ENCODE measurements around the gene ZBTB7C.

Gene ZBTB7C

DNA sequence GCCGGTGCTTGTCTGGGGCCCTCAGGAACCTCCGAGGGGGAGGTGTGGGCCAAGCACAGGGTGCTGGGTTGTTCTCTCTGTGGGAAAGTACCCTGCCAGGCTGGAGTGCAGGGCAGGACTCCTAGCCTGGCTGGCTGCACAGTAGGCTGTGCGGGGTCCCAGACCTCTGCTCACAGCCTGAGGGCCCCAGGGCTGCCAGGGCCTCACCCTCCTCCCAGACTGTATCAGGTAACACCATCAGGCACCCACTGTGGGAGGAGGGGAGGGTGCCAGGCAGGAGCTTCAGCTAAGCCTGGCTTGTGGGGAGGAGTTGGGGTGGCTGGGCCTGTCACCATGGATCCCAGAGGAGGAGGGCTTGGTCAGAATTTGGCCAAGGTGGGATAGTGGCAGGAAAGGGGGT lies 266.8 kb downstream of the ZBTB7C start:
- no peaks in the 10 kb centered on the region for H3K36me3 ChIP-seq
- no peaks in the 10 kb centered on the region for H3K9me3 ChIP-seq
- peak; percentile 12 for DNase-seq
- TF ChIP-seq, protein P1, sequence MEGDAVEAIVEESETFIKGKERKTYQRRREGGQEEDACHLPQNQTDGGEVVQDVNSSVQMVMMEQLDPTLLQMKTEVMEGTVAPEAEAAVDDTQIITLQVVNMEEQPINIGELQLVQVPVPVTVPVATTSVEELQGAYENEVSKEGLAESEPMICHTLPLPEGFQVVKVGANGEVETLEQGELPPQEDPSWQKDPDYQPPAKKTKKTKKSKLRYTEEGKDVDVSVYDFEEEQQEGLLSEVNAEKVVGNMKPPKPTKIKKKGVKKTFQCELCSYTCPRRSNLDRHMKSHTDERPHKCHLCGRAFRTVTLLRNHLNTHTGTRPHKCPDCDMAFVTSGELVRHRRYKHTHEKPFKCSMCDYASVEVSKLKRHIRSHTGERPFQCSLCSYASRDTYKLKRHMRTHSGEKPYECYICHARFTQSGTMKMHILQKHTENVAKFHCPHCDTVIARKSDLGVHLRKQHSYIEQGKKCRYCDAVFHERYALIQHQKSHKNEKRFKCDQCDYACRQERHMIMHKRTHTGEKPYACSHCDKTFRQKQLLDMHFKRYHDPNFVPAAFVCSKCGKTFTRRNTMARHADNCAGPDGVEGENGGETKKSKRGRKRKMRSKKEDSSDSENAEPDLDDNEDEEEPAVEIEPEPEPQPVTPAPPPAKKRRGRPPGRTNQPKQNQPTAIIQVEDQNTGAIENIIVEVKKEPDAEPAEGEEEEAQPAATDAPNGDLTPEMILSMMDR (IDR thresholded peaks at IDR 0.05; ENCODE audit: low read depth, low read length), result no peak
- no peaks in the 10 kb centered on the region; the same call in 1 of the 2 replicates for H3K4me1 ChIP-seq
- H3K4me3 ChIP-seq (ENCODE audit: low read depth, low read length), result no peak overlapping the region
- H3K27me3 ChIP-seq, result peaks cover 3% of the 10 kb centered on the region; the same call in 1 of the 2 replicates

DNA sequence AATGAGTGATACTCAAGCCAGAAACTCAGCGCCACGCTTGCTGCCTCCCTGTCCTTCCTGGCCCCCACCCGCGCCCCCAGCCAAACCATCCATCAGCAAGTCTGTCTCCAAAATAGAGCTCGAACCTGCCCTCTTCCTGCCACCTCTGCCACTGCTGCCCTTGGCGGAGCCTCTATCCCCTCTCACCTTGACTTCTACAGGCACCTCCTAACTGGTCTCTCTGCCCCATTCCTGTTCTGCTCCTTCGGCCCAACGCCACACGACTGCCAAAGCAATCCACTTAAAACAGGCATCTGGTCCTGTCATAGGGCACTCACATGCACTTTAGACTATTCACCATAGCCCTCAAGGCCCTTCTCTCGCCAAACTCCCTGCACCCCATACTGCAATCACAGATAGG lies 268.5 kb downstream of the ZBTB7C start:
- H3K27me3 ChIP-seq, result peaks cover 14% of the 10 kb centered on the region
- TF ChIP-seq, protein P1 (IDR thresholded peaks at IDR 0.05; ENCODE audit: low read depth, low read length), result no peak
- no peak for DNase-seq
- H3K4me3 ChIP-seq (ENCODE audit: low read depth, low read length), result no peak overlapping the region
- H3K9me3 ChIP-seq, result no peaks in the 10 kb centered on the region
- H3K4me1 ChIP-seq, result no peaks in the 10 kb centered on the region; the same call in 1 of the 2 replicates
- H3K36me3 ChIP-seq, result no peaks in the 10 kb centered on the region

GRCh38 chr18:48139431-48140347 lies 269.5 kb downstream of the ZBTB7C start:
- peak; percentile 24 for DNase-seq

DNA sequence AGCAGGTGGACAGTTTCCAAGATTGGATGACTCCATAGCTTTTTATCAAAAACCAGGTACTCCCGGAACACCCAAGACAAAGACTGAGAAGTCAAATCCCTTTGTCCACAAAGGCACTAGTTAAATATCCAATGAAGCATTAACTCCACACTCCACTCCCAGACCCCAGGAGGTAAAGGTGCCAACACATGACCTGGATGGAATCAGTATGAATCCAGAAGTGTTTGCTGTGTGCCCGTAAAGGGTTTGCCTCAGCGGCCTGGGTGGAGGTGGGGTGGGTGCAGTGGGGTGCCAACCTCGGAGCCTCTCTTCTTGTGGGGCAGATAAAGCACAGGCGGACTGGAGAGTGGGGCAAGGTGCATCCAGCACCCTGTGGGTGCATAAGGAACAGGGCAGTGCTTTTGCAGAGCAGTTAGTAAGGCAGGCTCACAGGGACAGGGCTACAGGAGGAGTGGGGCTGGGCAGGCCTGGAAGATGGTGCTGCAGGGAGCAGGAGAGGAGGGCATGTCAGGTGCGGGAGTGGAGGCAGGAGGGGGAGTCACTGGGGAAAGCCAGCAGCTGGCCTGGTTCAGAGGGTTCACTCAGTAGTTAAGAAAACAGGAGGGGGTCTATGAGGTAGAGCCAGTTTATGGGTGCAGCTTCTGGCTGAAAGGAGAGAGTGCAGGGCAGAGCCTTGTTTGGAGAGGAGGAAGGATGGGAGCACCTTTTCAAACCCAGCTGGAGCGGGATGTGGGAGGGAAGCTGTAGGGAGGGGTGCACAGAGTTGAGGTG lies 270.3 kb downstream of the ZBTB7C start:
- TF ChIP-seq, protein P1 (IDR thresholded peaks at IDR 0.05; ENCODE audit: low read depth, low read length), result no peak
- no peak overlapping the region for H3K4me3 ChIP-seq (ENCODE audit: low read depth, low read length)
- peaks cover 14% of the 10 kb centered on the region for H3K27me3 ChIP-seq
- no peak for DNase-seq
- no peaks in the 10 kb centered on the region; the same call in 1 of the 2 replicates for H3K4me1 ChIP-seq
- H3K9me3 ChIP-seq, result no peaks in the 10 kb centered on the region
- no peaks in the 10 kb centered on the region for H3K36me3 ChIP-seq

More at GRCh38 chr18:48139431-48140347, 269.5 kb downstream of the ZBTB7C start:
- Histone ChIP-seq H3K4me3 (ENCODE audit: low read depth, low read length) (no peak overlapping the region), H3K4me1 (no peaks in the 10 kb centered on the region; the same call in 1 of the 2 replicates), H3K27me3 (peaks cover 14% of the 10 kb centered on the region), H3K36me3 (no peaks in the 10 kb centered on the region), H3K9me3 (no peaks in the 10 kb centered on the region)
- TF ChIP-seq, protein P1 (IDR thresholded peaks at IDR 0.05; ENCODE audit: low read depth, low read length), result no peak

DNA sequence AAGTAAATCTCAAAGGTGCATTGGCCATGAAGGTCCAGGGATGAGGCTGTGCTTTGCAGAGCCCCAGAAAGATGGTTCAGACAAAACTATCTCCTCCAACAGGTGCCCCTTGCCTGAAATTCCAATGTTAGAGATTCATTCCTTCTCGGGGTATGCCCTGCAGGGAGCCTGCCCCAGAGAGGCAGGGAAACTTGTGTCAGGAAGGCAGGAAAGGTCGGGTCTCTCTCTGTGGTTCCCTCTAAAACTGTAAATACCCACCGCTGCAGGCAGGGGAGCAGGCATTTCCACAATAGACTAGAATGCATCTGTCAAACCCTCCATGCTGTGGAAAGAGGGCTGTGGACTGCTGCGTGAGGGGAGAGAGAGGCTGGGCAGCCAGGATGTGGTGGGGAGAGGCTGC lies 271.0 kb downstream of the ZBTB7C start:
- Histone ChIP-seq H3K27me3 (peaks cover 14% of the 10 kb centered on the region), H3K36me3 (no peaks in the 10 kb centered on the region), H3K9me3 (no peaks in the 10 kb centered on the region), H3K4me1 (no peaks in the 10 kb centered on the region; the same call in 1 of the 2 replicates), H3K4me3 (ENCODE audit: low read depth, low read length) (no peak overlapping the region)
- no peak for DNase-seq
- TF ChIP-seq, protein P1 (IDR thresholded peaks at IDR 0.05; ENCODE audit: low read depth, low read length), result no peak
